Osteoblast (primary cell): ENCODE measurements around the gene ELF1. TPM values are rescaled to one million over a fixed set of nuclear protein-coding genes. Genes with fewer than 3 reads are reported as not detected.
"Not testable (repeated sequence)": the region's sequence is repeated elsewhere in the genome, so short reads cannot be mapped to it uniquely, and the experiment has no call there.

Source experiments
- DNase-seq: peaks from one replicate; pipeline ENCODE4 v3.0.0; 2011; ENCODE audit warnings: low spot score, mixed read lengths; ENCODE audit not compliant: insufficient read length; ENCODE audit errors: missing footprints
- H2AFZ ChIP-seq: 2 replicates; pipeline ENCODE4 v1.6.0; 2011; ENCODE audit warnings: mild to moderate bottlenecking, low read length
- H3K27ac ChIP-seq: 2 replicates; pipeline ENCODE4 v1.5.1; 2011; ENCODE audit warnings: mild to moderate bottlenecking, low read depth, low read length, moderate library complexity
- H3K27me3 ChIP-seq: 2 replicates; pipeline ENCODE4 v1.6.0; 2012; ENCODE audit warnings: mild to moderate bottlenecking, control low read depth, inconsistent platforms, low read length, moderate library complexity; ENCODE audit not compliant: insufficient read depth
- H3K36me3 ChIP-seq: 2 replicates; pipeline ENCODE4 v1.5.1; 2011; ENCODE audit warnings: mild to moderate bottlenecking, low read length, control low read depth, moderate library complexity; ENCODE audit not compliant: insufficient read depth
- H3K4me1 ChIP-seq: 2 replicates; pipeline ENCODE4 v1.5.1; 2011; ENCODE audit warnings: mild to moderate bottlenecking, low read length, control low read depth, moderate library complexity; ENCODE audit not compliant: insufficient read depth
- H3K4me2 ChIP-seq: 2 replicates; pipeline ENCODE4 v1.6.0; 2011; ENCODE audit warnings: mild to moderate bottlenecking, low read length; ENCODE audit not compliant: insufficient read depth
- H3K4me3 ChIP-seq: fragments of 200-600 bp; sonication (generic); 3 replicates; pipeline ENCODE4 v1.5.1; 2012; ENCODE audit warnings: mild to moderate bottlenecking, low read length, inconsistent platforms; ENCODE audit not compliant: insufficient read depth
- H3K79me2 ChIP-seq: 2 replicates; pipeline ENCODE4 v1.6.0; 2012; ENCODE audit warnings: mild to moderate bottlenecking, low read length, control low read depth, inconsistent platforms; ENCODE audit not compliant: insufficient read depth
- H3K9me3 ChIP-seq: 2 replicates; pipeline ENCODE4 v1.5.1; 2011; ENCODE audit warnings: low read depth, low read length, control low read depth
- H4K20me1 ChIP-seq: 2 replicates; pipeline ENCODE4 v1.6.0; 2012; ENCODE audit warnings: mild to moderate bottlenecking, low read length, control low read depth; ENCODE audit not compliant: insufficient read depth
- total RNA-seq: library from RNA; depleted of rRNA; stranded (reverse); fragments of >200 nt; gene quantifications from 2 replicates; pipeline ENCODE4 v1.2.3, GENCODE V29; 2012
- TF ChIP-seq, protein P1 (sequence below): IDR thresholded peaks from 2 replicates; pipeline ENCODE4 v1.5.1; 2011; ENCODE audit warnings: mild to moderate bottlenecking, low read depth, low read length, moderate library complexity; ENCODE audit errors: extremely low read depth

Gene ELF1
- total RNA-seq, 1 donor, result 63.0 TPM

DNA sequence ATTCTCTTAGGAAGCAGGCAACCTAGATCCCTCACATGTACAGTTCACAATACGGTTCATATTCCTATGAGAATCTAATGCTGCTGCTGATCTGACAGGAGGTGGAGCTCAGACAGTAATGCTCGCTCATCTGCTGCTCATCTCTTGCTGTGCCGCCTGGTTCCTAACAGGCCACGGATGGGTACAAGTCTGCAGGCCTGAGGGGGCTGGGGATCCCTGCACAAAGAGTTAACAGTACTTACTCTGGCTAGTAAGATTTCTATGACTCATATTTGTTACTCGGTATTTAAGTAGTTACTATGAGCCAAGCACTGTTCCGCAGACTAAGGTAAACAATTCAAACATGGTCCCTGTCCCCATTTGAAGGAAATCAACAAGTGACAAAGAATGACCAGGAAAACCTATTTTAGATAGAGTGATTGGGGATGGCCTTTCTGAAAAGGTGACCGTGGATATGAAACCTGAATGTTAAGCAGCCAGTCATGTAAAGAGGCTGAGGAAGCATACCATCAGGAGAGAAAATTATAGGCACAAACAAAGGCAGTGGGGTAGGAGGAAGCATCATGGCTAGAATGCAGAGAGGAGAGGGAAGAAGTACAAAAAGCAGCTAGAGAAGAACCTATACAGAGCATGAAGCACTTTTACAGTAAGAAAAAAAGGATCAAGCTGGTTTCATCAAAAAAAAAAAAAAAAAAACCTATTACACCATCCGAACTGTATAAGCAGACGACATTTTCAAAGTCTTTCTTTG lies 21.6 kb upstream of the ELF1 start:
- DNase-seq, result no peak
- Histone ChIP-seq H3K36me3 (no peaks in the 10 kb centered on the region), H3K4me3 (no peak overlapping the region), H3K27ac (no peak overlapping the region), H3K9me3 (no peaks in the 10 kb centered on the region), H3K4me1 (no peaks in the 10 kb centered on the region), H4K20me1 (peaks cover 16% of the 10 kb centered on the region), H2AFZ (no peak overlapping the region), H3K27me3 (no peaks in the 10 kb centered on the region), H3K4me2 (no peak overlapping the region), H3K79me2 (peaks cover 49% of the 10 kb centered on the region)
- TF ChIP-seq, protein P1, sequence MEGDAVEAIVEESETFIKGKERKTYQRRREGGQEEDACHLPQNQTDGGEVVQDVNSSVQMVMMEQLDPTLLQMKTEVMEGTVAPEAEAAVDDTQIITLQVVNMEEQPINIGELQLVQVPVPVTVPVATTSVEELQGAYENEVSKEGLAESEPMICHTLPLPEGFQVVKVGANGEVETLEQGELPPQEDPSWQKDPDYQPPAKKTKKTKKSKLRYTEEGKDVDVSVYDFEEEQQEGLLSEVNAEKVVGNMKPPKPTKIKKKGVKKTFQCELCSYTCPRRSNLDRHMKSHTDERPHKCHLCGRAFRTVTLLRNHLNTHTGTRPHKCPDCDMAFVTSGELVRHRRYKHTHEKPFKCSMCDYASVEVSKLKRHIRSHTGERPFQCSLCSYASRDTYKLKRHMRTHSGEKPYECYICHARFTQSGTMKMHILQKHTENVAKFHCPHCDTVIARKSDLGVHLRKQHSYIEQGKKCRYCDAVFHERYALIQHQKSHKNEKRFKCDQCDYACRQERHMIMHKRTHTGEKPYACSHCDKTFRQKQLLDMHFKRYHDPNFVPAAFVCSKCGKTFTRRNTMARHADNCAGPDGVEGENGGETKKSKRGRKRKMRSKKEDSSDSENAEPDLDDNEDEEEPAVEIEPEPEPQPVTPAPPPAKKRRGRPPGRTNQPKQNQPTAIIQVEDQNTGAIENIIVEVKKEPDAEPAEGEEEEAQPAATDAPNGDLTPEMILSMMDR, result no peak

DNA sequence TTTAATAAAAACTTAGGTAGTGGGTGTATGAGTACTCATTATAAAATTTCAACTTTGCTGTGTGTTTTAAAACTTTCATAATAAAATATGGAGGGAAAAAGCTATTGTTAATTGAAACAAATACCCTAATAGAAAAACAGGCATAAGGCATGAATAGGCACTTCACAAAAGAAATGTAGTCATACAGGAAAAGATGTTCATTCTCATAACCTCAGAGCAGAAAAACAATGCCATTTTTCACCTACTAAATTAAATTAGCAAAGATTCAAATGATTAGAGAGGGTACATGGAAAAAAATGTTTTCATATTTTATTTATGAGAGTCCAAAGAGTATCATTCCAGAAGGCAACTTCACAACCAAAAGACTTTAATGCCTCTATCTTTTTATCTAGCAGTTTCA lies 20.6 kb upstream of the ELF1 start:
- Histone ChIP-seq H3K4me3 (no peak overlapping the region), H4K20me1 (peaks cover 23% of the 10 kb centered on the region), H3K9me3 (no peaks in the 10 kb centered on the region), H3K36me3 (no peaks in the 10 kb centered on the region), H3K79me2 (peaks cover 59% of the 10 kb centered on the region), H3K27ac (no peak overlapping the region), H3K4me1 (no peaks in the 10 kb centered on the region), H2AFZ (no peak overlapping the region), H3K4me2 (no peak overlapping the region), H3K27me3 (no peaks in the 10 kb centered on the region)
- TF ChIP-seq, protein P1, result no peak
- no peak for DNase-seq

DNA sequence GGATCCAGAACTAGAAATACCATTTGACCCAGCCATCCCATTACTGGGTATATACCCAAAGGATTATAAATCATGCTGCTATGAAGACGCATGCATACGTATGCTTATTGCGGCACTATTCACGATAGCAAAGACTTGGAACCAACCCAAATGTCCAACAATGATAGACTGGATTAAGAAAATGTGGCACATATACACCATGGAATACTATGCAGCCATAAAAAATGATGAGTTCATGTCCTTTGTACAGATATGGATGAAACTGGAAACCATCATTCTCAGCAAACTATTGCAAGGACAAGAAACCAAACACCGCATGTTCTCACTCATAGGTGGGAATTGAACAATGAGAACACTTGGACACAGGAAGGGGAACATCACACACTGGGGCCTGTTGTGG lies 17.4 kb upstream of the ELF1 start:
- H3K9me3 ChIP-seq, H3K4me1 ChIP-seq, DNase-seq, H3K27me3 ChIP-seq, H2AFZ ChIP-seq, H3K27ac ChIP-seq, H3K36me3 ChIP-seq, H3K4me3 ChIP-seq, H3K4me2 ChIP-seq: not testable (repeated sequence)
- Histone ChIP-seq H4K20me1 (peaks cover 26% of the 10 kb centered on the region), H3K79me2 (peaks cover 75% of the 10 kb centered on the region)

DNA sequence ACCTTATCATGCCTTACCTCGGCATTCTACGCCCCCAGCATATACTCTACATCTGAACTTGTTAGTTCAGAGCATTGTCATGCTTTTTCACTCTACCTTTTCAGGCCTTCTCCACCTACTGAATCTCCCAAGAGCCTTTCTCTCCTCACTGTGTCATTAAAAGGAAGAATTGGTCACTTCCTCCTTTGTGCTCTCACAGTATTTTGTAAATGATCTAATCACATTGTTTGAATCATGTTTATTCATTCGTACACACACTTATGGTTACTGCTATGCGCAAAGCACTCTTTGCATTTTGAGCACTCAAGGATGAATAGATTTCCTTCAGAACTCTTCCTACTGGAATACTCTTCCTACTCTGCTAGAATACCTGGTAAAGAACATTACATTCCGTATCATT lies 15.8 kb upstream of the ELF1 start:
- Histone ChIP-seq H3K79me2 (peaks cover 72% of the 10 kb centered on the region), H3K4me3 (no peak overlapping the region), H3K4me2 (no peak overlapping the region), H4K20me1 (peaks cover 19% of the 10 kb centered on the region), H3K4me1 (no peaks in the 10 kb centered on the region), H3K27ac (no peak overlapping the region), H2AFZ (no peak overlapping the region), H3K36me3 (no peaks in the 10 kb centered on the region), H3K27me3 (no peaks in the 10 kb centered on the region), H3K9me3 (no peaks in the 10 kb centered on the region)
- TF ChIP-seq, protein P1, result no peak
- DNase-seq, result no peak
